OCI-LY7 (cell line): ENCODE measurements around the gene LARP1. TPM values are rescaled to one million over a fixed set of nuclear protein-coding genes. Genes with fewer than 3 reads are reported as not detected.

ENCODE experiments used
- BruUV-seq: library from RNA; stranded (reverse); fragments of 400-500 nt; replicated peaks from 2 replicates; lab custom pipeline; 2021; lab: Mats Ljungman, UMichigan
- CTCF ChIA-PET: fragments of 300-600 bp; sonication (Branson Sonifier 250); formaldehyde crosslinking; loops from one replicate; lab custom pipeline; 2022; ENCODE audit warnings: antibody characterized with exemption; ENCODE audit not compliant: unreplicated experiment; lab: Charles Lee
- POLR2A ChIA-PET: fragments of 300-600 bp; sonication (Branson Sonifier 250); formaldehyde crosslinking; loops from one replicate; lab custom pipeline; 2022; ENCODE audit warnings: antibody characterized with exemption; lab: Charles Lee
- DNase-seq: peaks from one replicate; pipeline ENCODE4 v3.0.0-alpha.2; 2015; ENCODE audit warnings: low spot score
- H2AFZ ChIP-seq: fragments of 200-600 bp; sonication (generic), shearing (Covaris generic); 2 replicates; pipeline ENCODE4 v1.6.1; 2014; ENCODE audit warnings: mild to moderate bottlenecking, antibody characterized with exemption, low read length, moderate library complexity
- H3K27ac ChIP-seq: fragments of 200-600 bp; sonication (generic); 2 replicates; pipeline ENCODE4 v1.5.1; 2014; ENCODE audit warnings: mixed run types, low read depth, mild to moderate bottlenecking, moderate library complexity, low read length, inconsistent platforms; ENCODE audit not compliant: poor library complexity, severe bottlenecking
- H3K36me3 ChIP-seq: fragments of 200-600 bp; sonication (generic); 2 replicates; pipeline ENCODE4 v1.6.1; 2014; ENCODE audit warnings: mild to moderate bottlenecking, antibody characterized with exemption, low read length, moderate library complexity, mixed read lengths; ENCODE audit not compliant: insufficient read depth
- H3K4me1 ChIP-seq: fragments of 200-600 bp; sonication (generic); 2 replicates; pipeline ENCODE4 v1.5.1; 2014; ENCODE audit warnings: mild to moderate bottlenecking, low read length; ENCODE audit not compliant: insufficient read depth, poor library complexity, severe bottlenecking
- H3K4me2 ChIP-seq: fragments of 200-600 bp; sonication (generic); 2 replicates; pipeline ENCODE4 v1.6.1; 2014; ENCODE audit warnings: mild to moderate bottlenecking, low read length
- H3K4me3 ChIP-seq: fragments of 200-600 bp; sonication (generic); 2 replicates; pipeline ENCODE4 v1.5.1; 2014; ENCODE audit warnings: mild to moderate bottlenecking, low read depth, low read length; ENCODE audit not compliant: poor library complexity, severe bottlenecking
- H3K79me2 ChIP-seq: fragments of 200-600 bp; sonication (generic); 2 replicates; pipeline ENCODE4 v1.6.1; 2016; ENCODE audit warnings: low read depth, mild to moderate bottlenecking, low read length, moderate library complexity, mixed read lengths; ENCODE audit not compliant: insufficient read depth
- H3K9me2 ChIP-seq: fragments of 200-600 bp; sonication (generic); 2 replicates; pipeline ENCODE4 v1.6.1; 2016; ENCODE audit warnings: mild to moderate bottlenecking, low read length, mixed read lengths; ENCODE audit not compliant: insufficient read depth
- H3K9me3 ChIP-seq: fragments of 200-600 bp; sonication (generic); 2 replicates; pipeline ENCODE4 v1.6.1; 2014; ENCODE audit warnings: mild to moderate bottlenecking, mixed run types, low read length, mixed read lengths
- H4K20me1 ChIP-seq: fragments of 200-600 bp; sonication (generic); 2 replicates; pipeline ENCODE4 v1.6.1; 2014; ENCODE audit warnings: mild to moderate bottlenecking, antibody characterized with exemption, low read length, moderate library complexity, mixed read lengths; ENCODE audit not compliant: insufficient read depth
- EZH2phosphoT487 ChIP-seq: fragments of 200-600 bp; sonication (generic); IDR thresholded peaks from 2 replicates; pipeline ENCODE4 v1.6.1; 2018; ENCODE audit warnings: low read depth, borderline replicate concordance, mild to moderate bottlenecking, mixed run types, antibody characterized with exemption, low read length, moderate library complexity, mixed read lengths
- intact Hi-C: fragments of 100-400 bp; cut with micrococcal nuclease; formaldehyde crosslinking; loops from one replicate; pipeline ENCODE4 v1.10.0; 2022; ENCODE audit not compliant: unreplicated experiment
- total RNA-seq, 2 experiments: library from RNA; depleted of rRNA in 1 of 2; stranded (reverse); fragments of >200 nt in 1 of 2; shearing (Covaris generic) in 1 of 2; gene quantifications; 2 replicates each; pipeline ENCODE4 v1.2.3, GENCODE V29; 2014 to 2022
- TF ChIP-seq, protein P1 (sequence below): fragments of 200-600 bp; sonication (generic); conservative IDR thresholded peaks from 2 replicates; pipeline ENCODE4 v1.5.1; 2014; ENCODE audit warnings: mild to moderate bottlenecking, antibody characterized with exemption, low read length, moderate library complexity, mixed read lengths

The LARP1 gene
- total RNA-seq, 2 experiments from 2014 or later = 71.1 to 274 TPM

DNA sequence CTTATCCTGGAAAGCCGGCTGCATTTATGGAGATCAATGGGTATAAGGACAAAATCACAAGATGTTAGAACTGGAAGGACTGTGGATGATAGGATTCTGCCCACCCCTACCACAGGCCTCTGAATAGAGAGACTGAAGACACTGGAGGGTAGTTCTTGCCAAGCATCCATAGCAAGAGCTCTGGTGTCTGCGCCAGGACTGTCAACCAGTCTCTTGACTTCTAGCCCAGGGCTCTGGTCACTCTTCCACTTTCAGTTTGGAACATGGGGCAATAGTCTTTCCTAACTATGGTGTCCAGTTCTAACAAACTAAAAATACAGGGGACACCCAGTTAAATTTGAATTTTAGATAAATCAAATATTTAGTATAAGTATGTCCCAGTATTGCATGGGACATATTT, 23.4 kb downstream of the LARP1 start:
- H4K20me1 ChIP-seq = peaks cover 54% of the 10 kb centered on the region
- H3K4me1 ChIP-seq = peaks cover 13% of the 10 kb centered on the region

DNA sequence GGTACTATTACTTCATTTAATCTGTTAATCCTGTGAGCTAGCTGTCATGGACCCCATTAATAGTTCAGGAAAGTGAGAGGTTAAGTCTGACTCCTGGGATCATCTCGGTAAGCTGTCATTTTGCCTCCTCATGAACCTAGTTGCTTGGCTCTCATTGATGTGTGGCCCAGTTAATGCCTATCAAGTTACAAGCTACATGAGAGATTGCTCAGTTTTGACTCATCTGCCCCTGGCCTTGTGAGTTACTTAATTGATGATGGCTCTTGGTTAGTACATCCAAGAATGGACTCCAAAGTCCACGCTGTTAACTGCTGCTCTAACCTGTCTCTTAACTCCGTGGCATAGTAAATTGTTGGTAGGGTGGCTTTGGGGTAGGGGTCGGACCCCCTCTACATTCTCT, 23.9 kb downstream of the LARP1 start:
- CTCF ChIA-PET = no interaction called here
- POLR2A ChIA-PET = interaction anchor here (0.5 to 2.5 kb wide), 5 partner anchors 9 to 54 kb away, joined by 3 to 8 read pairs (median 4); no protein-coding TSS in a partner anchor
- Histone ChIP-seq H2AFZ (no peak overlapping the region), H3K36me3 (peaks cover 83% of the 10 kb centered on the region), H3K4me3 (no peak overlapping the region), H3K27ac (no peak overlapping the region), H3K4me2 (no peak overlapping the region), H3K9me2 (no peaks in the 10 kb centered on the region), H3K9me3 (no peaks in the 10 kb centered on the region), H4K20me1 (peaks cover 53% of the 10 kb centered on the region), H3K4me1 (peaks cover 12% of the 10 kb centered on the region), H3K79me2 (peaks cover 100% of the 10 kb centered on the region)
- no peak for TF ChIP-seq EZH2phosphoT487
- TF ChIP-seq, protein P1, sequence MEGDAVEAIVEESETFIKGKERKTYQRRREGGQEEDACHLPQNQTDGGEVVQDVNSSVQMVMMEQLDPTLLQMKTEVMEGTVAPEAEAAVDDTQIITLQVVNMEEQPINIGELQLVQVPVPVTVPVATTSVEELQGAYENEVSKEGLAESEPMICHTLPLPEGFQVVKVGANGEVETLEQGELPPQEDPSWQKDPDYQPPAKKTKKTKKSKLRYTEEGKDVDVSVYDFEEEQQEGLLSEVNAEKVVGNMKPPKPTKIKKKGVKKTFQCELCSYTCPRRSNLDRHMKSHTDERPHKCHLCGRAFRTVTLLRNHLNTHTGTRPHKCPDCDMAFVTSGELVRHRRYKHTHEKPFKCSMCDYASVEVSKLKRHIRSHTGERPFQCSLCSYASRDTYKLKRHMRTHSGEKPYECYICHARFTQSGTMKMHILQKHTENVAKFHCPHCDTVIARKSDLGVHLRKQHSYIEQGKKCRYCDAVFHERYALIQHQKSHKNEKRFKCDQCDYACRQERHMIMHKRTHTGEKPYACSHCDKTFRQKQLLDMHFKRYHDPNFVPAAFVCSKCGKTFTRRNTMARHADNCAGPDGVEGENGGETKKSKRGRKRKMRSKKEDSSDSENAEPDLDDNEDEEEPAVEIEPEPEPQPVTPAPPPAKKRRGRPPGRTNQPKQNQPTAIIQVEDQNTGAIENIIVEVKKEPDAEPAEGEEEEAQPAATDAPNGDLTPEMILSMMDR = no peak
- no TSS peak for BruUV-seq
- DNase-seq = no peak
- intact Hi-C loops = no loop called here

More for the DNA sequence above, 23.4 kb downstream of the LARP1 start:
- TF ChIP-seq EZH2phosphoT487 = no peak
- TF ChIP-seq, protein P1 = no peak
- CTCF ChIA-PET = no interaction called here
- no peak overlapping the region for H3K4me2 ChIP-seq
- H3K36me3 ChIP-seq = peaks cover 81% of the 10 kb centered on the region
- no peak overlapping the region for H3K4me3 ChIP-seq
- H3K27ac ChIP-seq = no peak overlapping the region
- H3K9me3 ChIP-seq = no peaks in the 10 kb centered on the region
- no peak overlapping the region for H2AFZ ChIP-seq
- intact Hi-C loops = no loop called here
- no peaks in the 10 kb centered on the region for H3K9me2 ChIP-seq
- BruUV-seq = no TSS peak
- peaks cover 100% of the 10 kb centered on the region for H3K79me2 ChIP-seq
- DNase-seq = no peak
- POLR2A ChIA-PET = interaction anchor here (0.5 to 2.5 kb wide), 5 partner anchors 8 to 53 kb away, joined by 3 to 8 read pairs (median 4); no protein-coding TSS in a partner anchor

DNA sequence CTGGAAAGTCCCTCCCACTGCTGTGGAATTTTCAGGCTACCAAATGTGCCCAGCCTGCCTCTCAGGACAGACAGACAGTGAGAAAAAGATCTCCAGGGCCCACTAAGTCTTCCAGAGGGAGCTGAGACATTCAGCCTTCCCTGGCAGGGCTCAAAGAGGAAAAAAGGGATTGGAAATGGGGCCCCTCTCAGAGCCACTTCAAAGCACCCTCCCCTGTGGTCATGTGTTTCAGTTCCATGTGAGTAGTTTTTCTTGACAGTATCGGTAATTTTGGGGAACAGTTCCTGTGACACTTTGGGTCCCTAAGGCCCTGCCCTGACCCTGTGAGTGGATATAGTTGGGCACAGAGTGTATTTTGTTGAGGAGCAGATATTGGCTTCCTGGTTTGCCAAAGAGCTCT, 25.0 kb downstream of the LARP1 start:
- Histone ChIP-seq H3K27ac (no peak overlapping the region), H3K36me3 (peaks cover 83% of the 10 kb centered on the region), H3K4me1 (peaks cover 5% of the 10 kb centered on the region), H3K4me3 (no peak overlapping the region), H4K20me1 (peaks cover 51% of the 10 kb centered on the region), H2AFZ (no peak overlapping the region), H3K9me3 (no peaks in the 10 kb centered on the region), H3K4me2 (no peak overlapping the region), H3K9me2 (no peaks in the 10 kb centered on the region), H3K79me2 (peaks cover 100% of the 10 kb centered on the region)
- DNase-seq = no peak
- intact Hi-C loops = no loop called here
- BruUV-seq = no TSS peak
- ChIA-PET CTCF (no interaction called here), POLR2A (interaction anchor here (0.6 to 1.5 kb wide), 2 partner anchors 10 to 35 kb away, joined by 4 to 5 read pairs; no protein-coding TSS in a partner anchor)
- TF ChIP-seq EZH2phosphoT487 = no peak
- TF ChIP-seq, protein P1 = no peak
